ENCODE measurements around the gene MXI1.

DNA sequence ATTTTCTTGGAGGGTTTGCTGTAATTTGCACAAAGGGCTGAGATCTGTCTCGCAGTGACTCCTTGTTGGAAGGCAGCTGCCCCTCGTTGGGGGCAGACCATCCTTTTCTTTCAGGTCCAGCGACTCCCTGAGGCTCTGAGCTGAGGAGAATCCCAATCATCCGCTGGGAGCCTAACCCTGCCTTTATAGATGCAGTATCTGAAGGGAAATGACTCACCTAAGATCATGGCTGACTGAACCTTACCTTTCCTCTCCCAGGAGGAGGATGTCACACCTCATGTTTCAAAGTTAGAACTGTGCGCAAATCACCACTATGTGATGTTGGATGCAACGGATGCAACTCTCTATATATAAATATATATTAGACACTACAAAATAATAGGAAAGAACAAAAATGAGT, 36.4 kb upstream of the MXI1 start:
- TF ChIP-seq TEAD4 (CRISPR knock-in tag; IDR thresholded peaks at IDR 0.05), result no peak
- TF ChIP-seq CREB1 (CRISPR knock-in tag; IDR thresholded peaks at IDR 0.05), result no peak
- TF ChIP-seq, protein P1, sequence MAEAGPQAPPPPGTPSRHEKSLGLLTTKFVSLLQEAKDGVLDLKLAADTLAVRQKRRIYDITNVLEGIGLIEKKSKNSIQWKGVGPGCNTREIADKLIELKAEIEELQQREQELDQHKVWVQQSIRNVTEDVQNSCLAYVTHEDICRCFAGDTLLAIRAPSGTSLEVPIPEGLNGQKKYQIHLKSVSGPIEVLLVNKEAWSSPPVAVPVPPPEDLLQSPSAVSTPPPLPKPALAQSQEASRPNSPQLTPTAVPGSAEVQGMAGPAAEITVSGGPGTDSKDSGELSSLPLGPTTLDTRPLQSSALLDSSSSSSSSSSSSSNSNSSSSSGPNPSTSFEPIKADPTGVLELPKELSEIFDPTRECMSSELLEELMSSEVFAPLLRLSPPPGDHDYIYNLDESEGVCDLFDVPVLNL (CRISPR knock-in tag; IDR thresholded peaks at IDR 0.05; ENCODE audit: borderline replicate concordance, low read depth), result no peak
- no peak for TF ChIP-seq ZNF416 (CRISPR knock-in tag; IDR thresholded peaks at IDR 0.05)
- TF ChIP-seq, protein P2, sequence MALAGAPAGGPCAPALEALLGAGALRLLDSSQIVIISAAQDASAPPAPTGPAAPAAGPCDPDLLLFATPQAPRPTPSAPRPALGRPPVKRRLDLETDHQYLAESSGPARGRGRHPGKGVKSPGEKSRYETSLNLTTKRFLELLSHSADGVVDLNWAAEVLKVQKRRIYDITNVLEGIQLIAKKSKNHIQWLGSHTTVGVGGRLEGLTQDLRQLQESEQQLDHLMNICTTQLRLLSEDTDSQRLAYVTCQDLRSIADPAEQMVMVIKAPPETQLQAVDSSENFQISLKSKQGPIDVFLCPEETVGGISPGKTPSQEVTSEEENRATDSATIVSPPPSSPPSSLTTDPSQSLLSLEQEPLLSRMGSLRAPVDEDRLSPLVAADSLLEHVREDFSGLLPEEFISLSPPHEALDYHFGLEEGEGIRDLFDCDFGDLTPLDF (CRISPR knock-in tag; IDR thresholded peaks at IDR 0.05), result no peak
- TF ChIP-seq, protein P3, sequence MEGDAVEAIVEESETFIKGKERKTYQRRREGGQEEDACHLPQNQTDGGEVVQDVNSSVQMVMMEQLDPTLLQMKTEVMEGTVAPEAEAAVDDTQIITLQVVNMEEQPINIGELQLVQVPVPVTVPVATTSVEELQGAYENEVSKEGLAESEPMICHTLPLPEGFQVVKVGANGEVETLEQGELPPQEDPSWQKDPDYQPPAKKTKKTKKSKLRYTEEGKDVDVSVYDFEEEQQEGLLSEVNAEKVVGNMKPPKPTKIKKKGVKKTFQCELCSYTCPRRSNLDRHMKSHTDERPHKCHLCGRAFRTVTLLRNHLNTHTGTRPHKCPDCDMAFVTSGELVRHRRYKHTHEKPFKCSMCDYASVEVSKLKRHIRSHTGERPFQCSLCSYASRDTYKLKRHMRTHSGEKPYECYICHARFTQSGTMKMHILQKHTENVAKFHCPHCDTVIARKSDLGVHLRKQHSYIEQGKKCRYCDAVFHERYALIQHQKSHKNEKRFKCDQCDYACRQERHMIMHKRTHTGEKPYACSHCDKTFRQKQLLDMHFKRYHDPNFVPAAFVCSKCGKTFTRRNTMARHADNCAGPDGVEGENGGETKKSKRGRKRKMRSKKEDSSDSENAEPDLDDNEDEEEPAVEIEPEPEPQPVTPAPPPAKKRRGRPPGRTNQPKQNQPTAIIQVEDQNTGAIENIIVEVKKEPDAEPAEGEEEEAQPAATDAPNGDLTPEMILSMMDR (IDR thresholded peaks at IDR 0.05), result no peak
- no peak for TF ChIP-seq NR3C1 (CRISPR knock-in tag; conservative IDR thresholded peaks at IDR 0.05; ENCODE audit: low read depth)
- TF ChIP-seq HMGA2 (CRISPR knock-in tag; IDR thresholded peaks at IDR 0.05), result no peak
- no peak for TF ChIP-seq NR1H2 (CRISPR knock-in tag; IDR thresholded peaks at IDR 0.05)
- TF ChIP-seq, protein P4, sequence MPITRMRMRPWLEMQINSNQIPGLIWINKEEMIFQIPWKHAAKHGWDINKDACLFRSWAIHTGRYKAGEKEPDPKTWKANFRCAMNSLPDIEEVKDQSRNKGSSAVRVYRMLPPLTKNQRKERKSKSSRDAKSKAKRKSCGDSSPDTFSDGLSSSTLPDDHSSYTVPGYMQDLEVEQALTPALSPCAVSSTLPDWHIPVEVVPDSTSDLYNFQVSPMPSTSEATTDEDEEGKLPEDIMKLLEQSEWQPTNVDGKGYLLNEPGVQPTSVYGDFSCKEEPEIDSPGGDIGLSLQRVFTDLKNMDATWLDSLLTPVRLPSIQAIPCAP (CRISPR knock-in tag; IDR thresholded peaks at IDR 0.05), result no peak
- no peak for TF ChIP-seq ELF4 (CRISPR knock-in tag; IDR thresholded peaks at IDR 0.05; ENCODE audit: low read depth)
- no peak for TF ChIP-seq GABPB1 (CRISPR knock-in tag; IDR thresholded peaks at IDR 0.05)

All from WTC11 (cell line).